ENCODE data around the gene USP3.

The USP3 gene

GRCh38 chr15:63502843-63503738, 1.3 kb upstream of the USP3 start:
- peaks cover 27% of the 10 kb centered on the region for H3K4me1 ChIP-seq (ENCODE audit: control insufficient read depth, insufficient read depth, low read length)
- peak overlapping the region; percentile 57 for H3K4me3 ChIP-seq (ENCODE audit: low read length)

GRCh38 chr15:63503739-63504246, 600 bp upstream of the USP3 start:
- no peaks in the 10 kb centered on the region for H3K36me3 ChIP-seq (ENCODE audit: control insufficient read depth, insufficient read depth, low read length)
- peak overlapping the region; percentile 98 for H3K27ac ChIP-seq (ENCODE audit: low read depth, low read length)
- H3K9ac ChIP-seq (ENCODE audit: low read length): peak overlapping the region; percentile 96
- peaks cover 30% of the 10 kb centered on the region for H3K4me1 ChIP-seq (ENCODE audit: control insufficient read depth, insufficient read depth, low read length)
- H3K4me3 ChIP-seq (ENCODE audit: low read length): peak overlapping the region; percentile 57
- H3K27me3 ChIP-seq (ENCODE audit: control insufficient read depth, insufficient read depth, low read length): no peaks in the 10 kb centered on the region

More at GRCh38 chr15:63502843-63503738, 1.3 kb upstream of the USP3 start:
- Histone ChIP-seq H3K36me3 (ENCODE audit: control insufficient read depth, insufficient read depth, low read length) (no peaks in the 10 kb centered on the region), H3K9ac (ENCODE audit: low read length) (peak overlapping the region; percentile 96), H3K27me3 (ENCODE audit: control insufficient read depth, insufficient read depth, low read length) (no peaks in the 10 kb centered on the region), H3K27ac (ENCODE audit: low read depth, low read length) (peak overlapping the region; percentile 98)

- H3K36me3 ChIP-seq (ENCODE audit: control insufficient read depth, insufficient read depth, low read length): no peaks in the 10 kb centered on the region
- H3K9ac ChIP-seq (ENCODE audit: low read length): peak overlapping the region; percentile 73
- no peaks in the 10 kb centered on the region for H3K27me3 ChIP-seq (ENCODE audit: control insufficient read depth, insufficient read depth, low read length)
- peak overlapping the region; percentile 81 for H3K4me3 ChIP-seq (ENCODE audit: low read length)
- H3K27ac ChIP-seq (ENCODE audit: low read depth, low read length): peak overlapping the region; percentile 92
- peaks cover 37% of the 10 kb centered on the region for H3K4me1 ChIP-seq (ENCODE audit: control insufficient read depth, insufficient read depth, low read length)
These were observed 817 bp downstream of the USP3 start for GRCh38 chr15:63504979-63505841.

- Histone ChIP-seq H3K27me3 (ENCODE audit: control insufficient read depth, insufficient read depth, low read length) (no peaks in the 10 kb centered on the region), H3K27ac (ENCODE audit: low read depth, low read length) (peak overlapping the region; percentile 92), H3K9ac (ENCODE audit: low read length) (no peak overlapping the region), H3K4me3 (ENCODE audit: low read length) (peak overlapping the region; percentile 81), H3K36me3 (ENCODE audit: control insufficient read depth, insufficient read depth, low read length) (no peaks in the 10 kb centered on the region), H3K4me1 (ENCODE audit: control insufficient read depth, insufficient read depth, low read length) (peaks cover 37% of the 10 kb centered on the region)
These were observed 1.4 kb downstream of the USP3 start for GRCh38 chr15:63505842-63506222.

GRCh38 chr15:63506537-63507035, 2.2 kb downstream of the USP3 start:
- peaks cover 33% of the 10 kb centered on the region for H3K4me1 ChIP-seq (ENCODE audit: control insufficient read depth, insufficient read depth, low read length)
- H3K9ac ChIP-seq (ENCODE audit: low read length): no peak overlapping the region
- peak overlapping the region; percentile 81 for H3K4me3 ChIP-seq (ENCODE audit: low read length)
- no peaks in the 10 kb centered on the region for H3K36me3 ChIP-seq (ENCODE audit: control insufficient read depth, insufficient read depth, low read length)
- H3K27me3 ChIP-seq (ENCODE audit: control insufficient read depth, insufficient read depth, low read length): no peaks in the 10 kb centered on the region
- H3K27ac ChIP-seq (ENCODE audit: low read depth, low read length): no peak overlapping the region

- no peak overlapping the region for H3K27ac ChIP-seq (ENCODE audit: low read depth, low read length)
- H3K4me1 ChIP-seq (ENCODE audit: control insufficient read depth, insufficient read depth, low read length): peaks cover 21% of the 10 kb centered on the region
- H3K9ac ChIP-seq (ENCODE audit: low read length): no peak overlapping the region
- no peaks in the 10 kb centered on the region for H3K36me3 ChIP-seq (ENCODE audit: control insufficient read depth, insufficient read depth, low read length)
- no peak overlapping the region for H3K4me3 ChIP-seq (ENCODE audit: low read length)
- H3K27me3 ChIP-seq (ENCODE audit: control insufficient read depth, insufficient read depth, low read length): no peaks in the 10 kb centered on the region
These were observed 3.8 kb downstream of the USP3 start for GRCh38 chr15:63507878-63508818.

- Histone ChIP-seq H3K36me3 (ENCODE audit: control insufficient read depth, insufficient read depth, low read length) (no peaks in the 10 kb centered on the region), H3K4me1 (ENCODE audit: control insufficient read depth, insufficient read depth, low read length) (peaks cover 15% of the 10 kb centered on the region), H3K9ac (ENCODE audit: low read length) (no peak overlapping the region), H3K27me3 (ENCODE audit: control insufficient read depth, insufficient read depth, low read length) (no peaks in the 10 kb centered on the region), H3K4me3 (ENCODE audit: low read length) (no peak overlapping the region), H3K27ac (ENCODE audit: low read depth, low read length) (no peak overlapping the region)
These were observed 4.9 kb downstream of the USP3 start for GRCh38 chr15:63509056-63509954.

- Histone ChIP-seq H3K4me3 (ENCODE audit: low read length) (no peak overlapping the region), H3K9ac (ENCODE audit: low read length) (no peak overlapping the region), H3K36me3 (ENCODE audit: control insufficient read depth, insufficient read depth, low read length) (no peaks in the 10 kb centered on the region), H3K27me3 (ENCODE audit: control insufficient read depth, insufficient read depth, low read length) (no peaks in the 10 kb centered on the region), H3K4me1 (ENCODE audit: control insufficient read depth, insufficient read depth, low read length) (peaks cover 21% of the 10 kb centered on the region), H3K27ac (ENCODE audit: low read depth, low read length) (no peak overlapping the region)
These were observed 5.9 kb downstream of the USP3 start for GRCh38 chr15:63509955-63510940.

GRCh38 chr15:63512148-63512547, 7.8 kb downstream of the USP3 start:
- Histone ChIP-seq H3K4me3 (ENCODE audit: low read length) (no peak overlapping the region), H3K27me3 (ENCODE audit: control insufficient read depth, insufficient read depth, low read length) (no peaks in the 10 kb centered on the region), H3K9ac (ENCODE audit: low read length) (no peak overlapping the region), H3K4me1 (ENCODE audit: control insufficient read depth, insufficient read depth, low read length) (peaks cover 21% of the 10 kb centered on the region), H3K36me3 (ENCODE audit: control insufficient read depth, insufficient read depth, low read length) (no peaks in the 10 kb centered on the region), H3K27ac (ENCODE audit: low read depth, low read length) (no peak overlapping the region)

- Histone ChIP-seq H3K27ac (ENCODE audit: low read depth, low read length) (no peak overlapping the region), H3K4me3 (ENCODE audit: low read length) (no peak overlapping the region), H3K9ac (ENCODE audit: low read length) (no peak overlapping the region), H3K27me3 (ENCODE audit: control insufficient read depth, insufficient read depth, low read length) (no peaks in the 10 kb centered on the region), H3K36me3 (ENCODE audit: control insufficient read depth, insufficient read depth, low read length) (no peaks in the 10 kb centered on the region), H3K4me1 (ENCODE audit: control insufficient read depth, insufficient read depth, low read length) (peaks cover 21% of the 10 kb centered on the region)
These were observed 8.9 kb downstream of the USP3 start for GRCh38 chr15:63513271-63513670.
